GM19025 (cell line): Measurements from ENCODE around the gene KLHDC3.

Experiments used
- ATAC-seq: cut with Tn5 transposase; IDR thresholded peaks from one replicate; pipeline ENCODE4 v1.9.1; 2021; ENCODE audit warnings: mild to moderate bottlenecking, low read depth, moderate library complexity; ENCODE audit not compliant: unreplicated experiment

The KLHDC3 gene

DNA sequence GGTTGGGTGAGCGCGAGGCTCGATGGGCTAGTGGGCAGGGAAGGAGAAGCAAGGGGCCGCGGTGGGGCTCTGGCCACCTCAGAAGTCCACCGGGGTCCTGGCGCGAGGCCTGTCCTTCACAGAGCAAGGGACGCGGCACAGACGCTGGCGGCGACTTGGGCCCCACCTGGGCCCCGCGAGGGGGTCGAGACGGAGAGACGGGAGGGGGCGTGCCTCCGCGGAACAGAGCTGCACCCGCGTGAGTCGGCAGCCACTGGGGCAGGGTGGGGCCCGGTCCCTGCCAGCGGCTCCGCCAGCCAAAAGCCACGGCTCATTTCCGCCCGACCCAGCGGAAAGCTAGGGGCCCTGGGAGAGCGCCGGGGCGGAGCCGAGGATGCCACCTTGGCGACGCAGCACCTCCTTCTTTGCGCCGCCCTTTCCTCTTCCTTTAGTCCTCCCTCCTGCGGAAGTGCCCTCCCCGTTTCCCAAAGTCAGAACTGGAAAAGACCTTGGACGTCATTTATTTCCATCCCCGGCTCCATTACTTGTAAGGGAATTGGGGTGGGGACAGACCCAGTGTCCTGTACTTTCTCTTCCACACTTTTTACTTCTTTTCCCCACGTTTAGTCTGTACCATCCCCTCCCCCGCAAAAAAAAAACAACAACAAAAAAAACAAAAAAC, 39.6 kb downstream of the KLHDC3 start, which contains the start of gene CUL7:
Gene CUL7 (minus strand): TSS at position 307 of the 661 bp plus-strand sequence. CDS start 1,063 bp downstream, outside the sequence.
- ATAC-seq = peak; percentile 93

DNA sequence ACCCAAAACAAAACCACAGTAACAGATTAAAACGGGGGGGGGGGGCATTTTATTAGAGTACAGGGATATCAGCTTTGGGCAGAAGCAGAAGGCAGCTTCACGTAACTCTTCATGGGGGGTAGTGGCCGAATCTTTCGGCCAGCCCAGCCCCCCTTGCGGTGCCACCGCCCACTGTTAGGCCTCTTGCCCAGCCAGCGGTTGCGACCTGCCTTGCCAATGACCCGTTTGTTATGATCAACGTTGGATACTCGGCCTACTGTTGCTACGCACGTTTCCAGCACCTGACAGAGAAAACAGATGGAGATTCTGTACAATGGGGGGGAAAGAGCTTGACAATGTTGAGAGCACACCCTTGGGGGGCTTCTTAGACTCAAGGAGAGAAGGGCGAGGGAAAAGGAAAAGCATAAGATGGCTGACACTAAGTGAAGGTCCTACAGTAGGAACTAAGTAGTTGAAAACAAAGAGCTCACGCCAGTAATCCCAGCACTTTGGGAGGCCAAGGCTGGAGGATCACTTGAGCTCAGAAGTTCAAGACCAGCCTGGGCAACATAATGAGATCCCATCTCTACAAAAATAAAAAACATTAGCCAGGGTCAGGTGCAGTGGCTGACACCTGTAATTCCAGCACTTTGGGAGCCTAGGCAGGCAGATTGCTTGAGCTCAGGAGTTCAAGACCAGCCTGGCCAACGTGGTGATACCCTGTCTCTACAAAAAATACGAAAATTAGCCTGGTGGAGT, 40.3 kb downstream of the KLHDC3 start:
- ATAC-seq = no peak

DNA sequence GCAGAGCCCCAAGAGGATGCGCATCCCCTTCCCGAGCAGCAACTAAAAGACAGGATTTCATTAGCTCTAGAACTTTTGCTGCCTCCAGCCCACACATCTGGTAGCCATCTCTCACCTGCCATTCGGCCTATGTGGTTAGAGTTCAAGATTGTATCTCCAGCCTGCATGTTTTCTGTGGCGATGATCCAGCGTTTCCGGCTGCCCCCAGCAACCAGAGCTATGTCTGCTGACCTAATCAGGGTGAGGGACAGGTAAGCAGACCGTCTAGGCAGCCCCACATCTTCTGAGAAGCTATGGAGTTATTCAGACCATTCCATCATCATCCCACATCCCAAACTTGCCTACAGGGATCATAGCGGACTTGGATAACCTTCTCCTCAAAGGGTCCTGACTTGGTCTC, 41.9 kb downstream of the KLHDC3 start:
- ATAC-seq = no peak

DNA sequence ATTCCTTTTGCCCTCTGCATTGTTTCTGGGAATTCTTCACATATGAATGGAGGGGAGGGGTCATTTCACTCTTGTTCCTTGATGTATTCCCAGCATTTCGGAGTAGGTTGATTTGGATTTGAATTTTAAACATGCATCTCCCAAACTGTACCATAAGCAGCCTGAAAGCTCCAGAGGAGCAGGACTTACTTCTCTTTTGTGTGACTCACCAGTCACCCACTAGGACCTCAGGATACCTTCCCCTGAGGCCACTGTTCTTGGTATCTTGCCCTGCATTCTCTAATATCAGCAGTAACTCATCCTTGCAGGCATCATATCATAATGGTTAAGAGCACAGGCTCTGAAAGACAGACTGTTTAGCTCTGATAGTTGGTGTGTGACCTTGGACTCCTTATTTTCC, 44.5 kb downstream of the KLHDC3 start:
- no peak for ATAC-seq

DNA sequence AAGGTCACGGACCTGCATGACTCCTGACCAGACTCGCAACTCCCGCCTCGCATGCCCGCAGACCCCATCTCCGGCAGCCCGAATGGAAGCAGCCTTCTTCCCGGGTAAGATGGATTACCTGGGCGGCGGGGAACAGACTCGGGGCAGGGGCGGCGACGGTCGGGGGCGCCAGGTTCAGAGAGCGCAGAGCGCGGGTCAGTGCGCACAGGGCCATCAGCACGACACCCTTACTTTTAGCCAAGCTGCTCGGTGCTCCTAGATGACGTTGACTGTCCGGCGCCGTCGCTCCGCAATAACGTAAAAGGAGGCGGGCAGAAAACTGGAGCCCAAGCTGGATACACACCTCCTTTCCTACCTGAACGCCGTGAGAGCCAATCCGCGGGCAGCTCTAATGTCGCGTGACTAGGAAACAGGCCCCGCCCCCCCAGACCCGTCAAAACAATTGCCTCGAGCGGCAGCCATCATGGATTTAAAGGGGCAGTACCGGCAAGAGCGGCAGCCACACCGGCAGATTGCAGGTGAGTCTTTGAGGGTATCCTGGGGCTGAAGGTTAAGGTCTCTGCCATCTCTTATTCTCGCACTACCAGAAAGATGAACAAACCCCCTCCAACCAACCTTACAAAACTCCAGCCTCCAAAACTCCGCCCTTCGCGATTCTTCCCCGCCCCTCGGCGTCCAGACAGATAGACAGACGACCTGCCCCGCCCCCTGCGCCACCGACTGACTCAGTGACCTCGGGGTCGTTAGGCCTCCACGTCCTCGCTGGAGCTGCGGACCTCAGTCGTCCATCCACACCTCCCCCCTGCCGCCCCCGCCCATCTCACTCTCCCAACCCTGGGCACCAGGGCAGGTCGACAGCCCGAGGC, 45.4 kb downstream of the KLHDC3 start, which contains the start of the genes KLC4 and MRPL2:
Gene KLC4 (plus strand): TSS at position 464 of the 866 bp plus-strand sequence. CDS start 1,705 bp downstream, outside the sequence.
Gene MRPL2 (minus strand): TSS at position 267 of the 866 bp plus-strand sequence. CDS start 53 bp downstream, at position 214.
- peak; percentile 84 for ATAC-seq

DNA sequence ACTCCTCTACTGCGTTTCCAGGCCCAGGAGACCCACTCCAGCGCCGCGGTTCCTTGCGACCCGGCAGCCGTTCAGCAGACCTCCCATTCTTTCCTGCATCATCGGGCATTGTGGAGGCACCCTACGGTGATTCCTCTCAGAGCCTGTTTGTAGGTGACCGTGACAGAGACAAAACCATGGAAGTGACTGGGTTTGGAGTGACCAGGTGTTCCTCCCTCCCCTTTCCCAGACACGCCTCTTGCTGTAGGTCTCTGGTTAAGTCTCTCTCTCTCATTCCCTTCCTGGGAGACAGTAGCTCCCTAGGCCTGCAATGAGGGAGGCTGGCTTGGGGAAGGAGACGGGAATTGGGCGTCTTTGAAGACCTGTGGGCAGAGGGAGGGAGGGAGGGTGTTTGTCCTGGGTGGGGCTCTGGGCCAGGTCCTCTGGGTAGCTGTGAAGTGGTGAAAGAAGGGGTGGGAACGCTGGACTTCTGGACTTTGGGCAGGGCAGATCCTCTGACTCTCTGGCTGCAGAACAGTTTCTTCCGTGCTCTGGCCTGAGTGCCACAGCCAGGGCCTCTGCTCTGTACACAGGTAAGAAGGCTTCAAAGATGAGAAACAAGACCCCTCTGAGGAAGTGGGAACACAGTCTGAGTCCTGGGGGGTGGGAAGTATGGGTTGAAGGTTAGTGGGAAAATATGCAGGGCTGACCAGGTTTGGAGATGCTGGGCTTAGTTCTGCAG, 46.1 kb downstream of the KLHDC3 start:
- no peak for ATAC-seq

DNA sequence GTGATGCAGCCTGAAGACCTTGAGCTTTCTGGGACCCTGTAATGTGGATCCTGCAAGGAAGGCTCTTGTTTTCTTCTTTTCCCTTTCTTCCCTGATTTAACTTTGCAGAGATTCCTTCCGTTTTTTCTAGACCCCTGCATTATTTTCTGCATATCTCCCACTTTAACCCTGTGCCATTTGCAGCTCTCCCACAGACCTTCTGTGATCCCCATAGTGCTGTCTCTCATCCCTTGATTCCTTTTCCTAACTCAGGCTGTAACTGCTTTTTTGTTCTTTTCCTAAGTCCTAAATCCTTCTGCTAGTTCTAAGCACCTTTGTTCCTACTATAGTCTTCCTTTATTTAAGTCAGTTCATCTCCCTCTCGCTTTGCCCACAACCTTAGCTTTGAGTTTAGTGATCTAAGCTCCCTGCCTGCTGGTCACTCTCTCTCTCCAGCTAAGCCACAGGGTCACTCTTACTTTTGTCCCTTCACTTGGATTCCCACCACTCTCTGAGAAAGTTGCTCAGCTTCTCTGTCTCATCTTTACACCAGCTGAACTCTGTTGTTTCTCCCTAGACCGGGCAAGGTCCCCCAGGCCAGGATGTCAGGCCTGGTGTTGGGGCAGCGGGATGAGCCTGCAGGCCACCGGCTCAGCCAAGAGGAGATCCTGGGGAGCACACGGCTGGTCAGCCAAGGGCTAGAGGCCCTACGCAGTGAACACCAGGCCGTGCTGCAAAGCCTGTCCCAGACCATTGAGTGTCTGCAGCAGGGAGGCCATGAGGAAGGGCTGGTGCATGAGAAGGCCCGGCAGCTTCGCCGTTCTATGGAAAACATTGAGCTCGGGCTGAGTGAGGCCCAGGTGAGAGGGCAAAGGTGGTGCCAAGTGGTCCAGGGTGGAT, 46.9 kb downstream of the KLHDC3 start:
- ATAC-seq = no peak

DNA sequence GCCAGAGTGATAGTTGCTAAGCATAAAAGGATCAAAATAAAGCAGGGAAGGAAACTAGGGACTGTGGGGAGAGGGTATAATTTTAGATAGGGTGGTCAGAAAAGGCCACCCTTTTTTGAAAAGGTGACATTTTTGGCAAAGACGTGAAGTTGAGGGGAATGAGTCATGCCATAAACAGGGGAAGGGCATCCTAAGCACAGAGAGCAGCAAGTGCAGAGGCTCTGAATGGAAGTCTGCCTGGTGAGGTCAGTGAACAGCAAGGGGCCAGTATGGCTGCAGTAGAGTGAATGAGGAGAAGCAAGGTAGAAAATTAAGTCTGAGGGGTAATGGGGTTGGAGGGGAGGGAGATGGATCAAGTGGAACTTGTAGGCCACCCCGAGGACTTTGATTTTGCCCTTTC, 47.8 kb downstream of the KLHDC3 start:
- ATAC-seq = no peak

DNA sequence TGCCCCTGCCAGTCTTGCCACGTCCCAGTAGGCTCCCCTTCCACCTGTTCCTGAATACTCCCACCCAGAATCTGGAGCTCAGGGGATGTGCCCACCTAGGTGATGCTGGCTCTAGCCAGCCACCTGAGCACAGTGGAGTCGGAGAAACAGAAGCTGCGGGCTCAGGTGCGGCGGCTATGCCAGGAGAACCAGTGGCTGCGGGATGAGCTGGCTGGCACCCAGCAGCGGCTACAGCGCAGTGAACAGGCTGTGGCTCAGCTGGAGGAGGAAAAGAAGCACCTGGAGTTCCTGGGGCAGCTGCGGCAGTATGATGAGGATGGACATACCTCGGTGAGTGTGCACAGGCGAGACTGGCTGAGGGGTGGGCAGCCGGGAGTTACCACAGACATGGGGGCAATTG, 48.8 kb downstream of the KLHDC3 start:
- no peak for ATAC-seq

DNA sequence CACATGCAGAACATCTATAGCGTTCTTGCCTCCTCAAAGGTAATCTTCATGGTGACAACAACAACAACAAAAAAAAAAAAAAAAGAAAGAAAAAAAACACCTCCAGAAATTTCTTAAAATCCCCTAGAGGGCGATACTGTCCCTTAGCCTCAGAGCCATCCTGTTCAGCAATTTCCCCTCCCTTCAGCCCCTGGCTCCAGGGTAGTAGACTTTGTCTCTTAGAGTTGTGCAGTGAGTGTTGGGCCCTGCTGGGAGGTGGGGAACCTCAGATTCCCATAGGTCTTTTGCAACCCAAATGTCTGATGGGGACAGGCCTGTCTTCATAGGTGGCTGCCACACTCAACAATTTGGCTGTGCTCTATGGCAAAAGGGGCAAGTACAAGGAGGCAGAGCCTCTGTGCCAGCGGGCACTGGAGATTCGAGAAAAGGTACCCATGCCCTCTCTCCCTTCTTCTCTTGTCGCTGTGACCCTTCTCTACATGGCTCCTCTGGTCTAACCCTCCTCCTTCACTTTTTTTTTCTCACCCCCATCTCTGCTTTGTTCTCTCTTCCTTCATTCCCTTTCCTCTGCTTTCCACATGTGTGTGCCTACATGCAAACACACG, 56.1 kb downstream of the KLHDC3 start:
- no peak for ATAC-seq
